Muscle layer of duodenum (tissue), 2 donors: ENCODE results near the gene CFAP61.

Experiments used
- H3K27ac ChIP-seq: one replicate; pipeline ENCODE4 v1.7.0; 2013; ENCODE audit warnings: mild to moderate bottlenecking, low read length
- H3K27me3 ChIP-seq: one replicate; pipeline ENCODE4 v1.7.0; 2013; ENCODE audit warnings: low read depth, mild to moderate bottlenecking, control low read depth, low read length
- H3K36me3 ChIP-seq, 2 donors: one replicate each; pipeline ENCODE4 v1.7.0; 2013; ENCODE audit warnings: low read length in 2 of 2, control low read depth in 1 of 2, mild to moderate bottlenecking in 1 of 2; ENCODE audit not compliant: insufficient read depth in 2 of 2, control insufficient read depth in 1 of 2
- H3K4me1 ChIP-seq, 2 donors: one replicate each; pipeline ENCODE4 v1.7.0; 2013; ENCODE audit warnings: low read length in 2 of 2, mild to moderate bottlenecking in 2 of 2, control low read depth in 1 of 2, moderate library complexity in 1 of 2; ENCODE audit not compliant: insufficient read depth in 2 of 2, control insufficient read depth in 1 of 2
- H3K4me3 ChIP-seq, 2 donors: one replicate each; pipeline ENCODE4 v1.7.0; 2013; ENCODE audit warnings: low read length in 2 of 2, low read depth in 1 of 2, mild to moderate bottlenecking in 1 of 2
- H3K9me3 ChIP-seq, 2 donors: one replicate each; pipeline ENCODE4 v1.7.0; 2013; ENCODE audit warnings: low read length in 2 of 2, control low read depth in 1 of 2, mild to moderate bottlenecking in 1 of 2; ENCODE audit not compliant: control insufficient read depth in 1 of 2
- donor health status: healthy.

The CFAP61 gene

GRCh38 chr20:20136313-20136712 lies 84.0 kb downstream of the CFAP61 start:
- Histone ChIP-seq H3K4me3 (no peak overlapping the region), H3K36me3 (no peaks in the 10 kb centered on the region), H3K27ac (no peak overlapping the region), H3K9me3 (peaks cover 0 to 8% of the 10 kb centered on the region in 2 donors), H3K4me1 (no peaks in the 10 kb centered on the region), H3K27me3 (no peaks in the 10 kb centered on the region)

DNA sequence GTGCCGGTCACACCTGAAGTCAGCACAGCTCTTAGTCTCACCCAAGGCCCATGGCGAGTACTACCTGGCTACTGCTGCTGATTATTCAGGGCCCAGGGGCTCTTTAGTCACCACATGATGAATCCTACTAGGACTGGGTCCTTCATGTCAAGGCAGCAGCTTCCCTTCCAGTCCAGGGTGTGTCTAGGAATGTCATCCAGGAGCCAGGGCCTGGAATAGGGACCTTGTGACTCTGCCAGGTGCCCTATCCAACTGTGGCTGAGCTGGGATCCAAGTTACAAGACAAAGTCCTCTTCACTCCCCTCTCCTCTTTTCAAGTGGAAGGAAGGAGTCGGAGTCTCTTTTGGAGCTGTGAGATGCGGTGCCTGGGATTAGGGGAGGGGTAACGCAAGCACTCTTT lies 85.5 kb downstream of the CFAP61 start:
- Histone ChIP-seq H3K9me3 (peaks cover 0 to 8% of the 10 kb centered on the region in 2 donors), H3K4me3 (no peak overlapping the region), H3K27ac (no peak overlapping the region)

GRCh38 chr20:20138301-20139064 lies 86.2 kb downstream of the CFAP61 start:
- peaks cover 0 to 8% of the 10 kb centered on the region in 2 donors for H3K9me3 ChIP-seq
- H3K4me3 ChIP-seq = no peak overlapping the region
- H3K27ac ChIP-seq = no peak overlapping the region

More for the DNA sequence above, 85.5 kb downstream of the CFAP61 start:
- Histone ChIP-seq H3K36me3 (no peaks in the 10 kb centered on the region), H3K4me1 (no peaks in the 10 kb centered on the region), H3K27me3 (no peaks in the 10 kb centered on the region)

GRCh38 chr20:20139403-20139802 lies 87.1 kb downstream of the CFAP61 start:
- Histone ChIP-seq H3K27me3 (no peaks in the 10 kb centered on the region), H3K4me3 (no peak overlapping the region), H3K27ac (no peak overlapping the region), H3K9me3 (peaks cover 0 to 8% of the 10 kb centered on the region in 2 donors), H3K36me3 (no peaks in the 10 kb centered on the region), H3K4me1 (no peaks in the 10 kb centered on the region)

More at GRCh38 chr20:20138301-20139064, 86.2 kb downstream of the CFAP61 start:
- Histone ChIP-seq H3K36me3 (no peaks in the 10 kb centered on the region), H3K27me3 (no peaks in the 10 kb centered on the region), H3K4me1 (no peaks in the 10 kb centered on the region)

DNA sequence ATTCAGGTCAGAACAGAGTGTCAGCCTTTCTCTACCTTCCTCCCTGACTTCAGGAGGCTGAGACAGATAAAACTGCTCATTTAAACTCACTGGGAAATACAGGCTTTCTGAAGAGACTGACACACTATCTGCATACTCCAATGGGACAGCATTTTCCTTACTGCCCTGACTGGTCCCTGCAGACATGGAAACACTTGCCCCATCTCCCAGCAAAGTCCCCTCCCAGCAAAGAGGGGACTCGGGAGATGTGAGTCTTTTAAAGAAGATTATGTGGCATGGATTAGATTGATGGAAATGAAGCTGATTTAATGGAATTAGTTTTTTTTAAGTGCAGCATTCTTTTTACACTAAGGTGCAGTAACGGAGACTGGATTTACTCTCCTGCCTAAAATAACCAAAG lies 90.8 kb downstream of the CFAP61 start:
- H3K4me3 ChIP-seq = no peak overlapping the region
- H3K9me3 ChIP-seq = no peaks in the 10 kb centered on the region
- H3K27ac ChIP-seq = no peak overlapping the region
- no peaks in the 10 kb centered on the region for H3K4me1 ChIP-seq
- no peaks in the 10 kb centered on the region for H3K27me3 ChIP-seq
- H3K36me3 ChIP-seq = no peaks in the 10 kb centered on the region

GRCh38 chr20:20143646-20144045 lies 91.3 kb downstream of the CFAP61 start:
- Histone ChIP-seq H3K27me3 (no peaks in the 10 kb centered on the region), H3K9me3 (no peaks in the 10 kb centered on the region), H3K36me3 (no peaks in the 10 kb centered on the region), H3K27ac (no peak overlapping the region), H3K4me1 (no peaks in the 10 kb centered on the region), H3K4me3 (no peak overlapping the region)

DNA sequence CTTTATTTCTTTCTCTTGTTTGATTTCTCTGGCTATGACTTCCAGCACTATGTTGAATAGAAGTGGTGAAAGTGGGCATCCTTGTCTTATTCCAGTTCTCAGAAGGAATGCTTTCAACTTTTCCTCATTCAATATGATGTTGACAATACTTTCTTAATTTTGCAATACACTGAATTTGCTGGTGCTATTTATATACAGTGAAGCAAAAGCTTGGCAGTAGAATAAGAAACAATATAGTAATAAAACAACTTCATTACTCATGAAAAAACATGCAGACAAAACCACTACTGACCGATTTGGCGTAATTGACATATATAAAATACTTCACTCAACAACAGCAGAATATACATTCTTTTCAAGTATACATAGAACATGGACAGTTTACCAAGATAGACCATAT lies 96.4 kb downstream of the CFAP61 start:
- Histone ChIP-seq H3K27me3 (no peaks in the 10 kb centered on the region), H3K36me3 (no peaks in the 10 kb centered on the region), H3K27ac (no peak overlapping the region), H3K4me3 (no peak overlapping the region), H3K9me3 (peaks cover 0 to 4% of the 10 kb centered on the region in 2 donors), H3K4me1 (no peaks in the 10 kb centered on the region)

GRCh38 chr20:20150241-20150640 lies 97.9 kb downstream of the CFAP61 start:
- no peaks in the 10 kb centered on the region for H3K27me3 ChIP-seq
- H3K4me3 ChIP-seq = no peak overlapping the region
- H3K36me3 ChIP-seq = no peaks in the 10 kb centered on the region
- H3K9me3 ChIP-seq = peaks cover 0 to 4% of the 10 kb centered on the region in 2 donors
- H3K4me1 ChIP-seq = no peaks in the 10 kb centered on the region
- no peak overlapping the region for H3K27ac ChIP-seq

- Histone ChIP-seq H3K36me3 (no peaks in the 10 kb centered on the region), H3K27me3 (no peaks in the 10 kb centered on the region), H3K9me3 (no peaks in the 10 kb centered on the region), H3K4me1 (no peaks in the 10 kb centered on the region), H3K27ac (no peak overlapping the region), H3K4me3 (no peak overlapping the region)
Measured at GRCh38 chr20:20160520-20160919, 108.2 kb downstream of the CFAP61 start.

- Histone ChIP-seq H3K4me3 (no peak overlapping the region), H3K4me1 (no peaks in the 10 kb centered on the region), H3K36me3 (no peaks in the 10 kb centered on the region), H3K27me3 (no peaks in the 10 kb centered on the region), H3K9me3 (no peaks in the 10 kb centered on the region), H3K27ac (no peak overlapping the region)
Measured at GRCh38 chr20:20161611-20162010, 109.3 kb downstream of the CFAP61 start.

DNA sequence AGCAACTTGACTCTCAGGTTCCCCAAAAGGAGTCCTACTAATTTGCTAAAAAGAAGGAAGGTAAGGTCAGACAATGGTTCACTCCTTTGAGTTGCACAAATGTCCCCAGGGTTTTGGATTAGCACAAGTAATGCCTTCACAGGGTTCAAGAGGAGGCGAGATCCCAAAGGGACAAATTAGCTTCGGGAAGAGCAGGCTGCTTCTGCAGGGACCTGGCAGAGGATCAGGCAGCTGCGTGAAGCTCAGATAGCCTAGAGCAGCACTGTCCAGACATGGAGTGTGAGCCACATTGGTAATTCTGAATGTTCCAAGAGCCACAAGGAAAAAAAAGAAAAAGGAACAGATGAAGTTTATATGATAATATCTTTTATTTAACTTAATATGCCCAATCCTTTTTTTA lies 115.4 kb downstream of the CFAP61 start:
- Histone ChIP-seq H3K4me3 (no peak overlapping the region), H3K4me1 (no peaks in the 10 kb centered on the region), H3K9me3 (peaks cover 0 to 4% of the 10 kb centered on the region in 2 donors), H3K27me3 (no peaks in the 10 kb centered on the region), H3K27ac (no peak overlapping the region), H3K36me3 (no peaks in the 10 kb centered on the region)

GRCh38 chr20:20173254-20173653 lies 120.9 kb downstream of the CFAP61 start:
- no peak overlapping the region for H3K4me3 ChIP-seq
- H3K27me3 ChIP-seq = no peaks in the 10 kb centered on the region
- H3K9me3 ChIP-seq = peaks cover 0 to 4% of the 10 kb centered on the region in 2 donors
- H3K4me1 ChIP-seq = no peaks in the 10 kb centered on the region
- H3K36me3 ChIP-seq = no peaks in the 10 kb centered on the region
- H3K27ac ChIP-seq = no peak overlapping the region
